ENCODE data around the gene RFX4.

The RFX4 gene

GRCh38 chr12:106767954-106768822, 185.4 kb downstream of the RFX4 start:
- no peak for DNase-seq

- no peak for DNase-seq
These were observed 186.3 kb downstream of the RFX4 start for GRCh38 chr12:106769078-106769477.

- DNase-seq, result no peak
These were observed 186.7 kb downstream of the RFX4 start for GRCh38 chr12:106769546-106769945.

- no peak for DNase-seq
These were observed 188.6 kb downstream of the RFX4 start for GRCh38 chr12:106771425-106771824.

- DNase-seq, result no peak
These were observed 190.6 kb downstream of the RFX4 start for GRCh38 chr12:106773286-106774004.

- DNase-seq, result peak; percentile 65
These were observed 191.4 kb downstream of the RFX4 start, which contains the start of gene RIC8B for GRCh38 chr12:106774005-106774807. TSS of gene RIC8B (plus strand) at chr12:106774682. CDS start at chr12:106774746, 64 bp downstream.

GRCh38 chr12:106774808-106775524, 192.2 kb downstream of the RFX4 start:
- no peak for DNase-seq

- no peak for DNase-seq
These were observed 194.1 kb downstream of the RFX4 start for GRCh38 chr12:106776897-106777296.

GRCh38 chr12:106780010-106780631, 197.3 kb downstream of the RFX4 start:
- DNase-seq, result no peak

- no peak for DNase-seq
These were observed 199.8 kb downstream of the RFX4 start for GRCh38 chr12:106782619-106783018.

GRCh38 chr12:106783515-106783914, 200.7 kb downstream of the RFX4 start:
- no peak for DNase-seq

- no peak for DNase-seq
These were observed 207.2 kb downstream of the RFX4 start for GRCh38 chr12:106790020-106790419.

GRCh38 chr12:106791531-106791930, 208.7 kb downstream of the RFX4 start:
- DNase-seq, result no peak

GRCh38 chr12:106794369-106794768, 211.6 kb downstream of the RFX4 start:
- DNase-seq, result no peak

GRCh38 chr12:106801167-106801708, 218.4 kb downstream of the RFX4 start:
- no peak for DNase-seq

- no peak for DNase-seq
These were observed 219.2 kb downstream of the RFX4 start for GRCh38 chr12:106801830-106802533.

GRCh38 chr12:106804668-106805067, 221.9 kb downstream of the RFX4 start:
- DNase-seq, result no peak
